ENCODE measurements around the gene CKAP5.

CKAP5 gene

DNA sequence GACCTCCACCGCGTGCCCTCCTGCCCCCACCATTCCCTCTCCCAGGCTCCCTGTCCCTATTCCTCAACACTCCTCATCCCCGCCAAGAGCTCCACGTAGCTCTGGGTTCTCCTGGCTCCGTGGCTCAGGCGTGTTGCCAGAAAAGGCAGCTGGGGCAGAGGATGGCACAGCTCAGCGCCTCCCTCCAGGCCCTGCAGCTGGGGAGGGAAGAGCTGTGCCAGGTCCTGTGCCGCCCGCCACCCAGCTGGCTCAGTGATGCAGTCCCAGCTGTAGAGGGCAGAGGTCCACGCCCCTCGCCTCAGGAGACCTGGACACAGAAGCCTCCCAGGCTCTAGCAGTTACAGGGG lies 149.9 kb downstream of the CKAP5 start:
- no peak for DNase-seq

DNA sequence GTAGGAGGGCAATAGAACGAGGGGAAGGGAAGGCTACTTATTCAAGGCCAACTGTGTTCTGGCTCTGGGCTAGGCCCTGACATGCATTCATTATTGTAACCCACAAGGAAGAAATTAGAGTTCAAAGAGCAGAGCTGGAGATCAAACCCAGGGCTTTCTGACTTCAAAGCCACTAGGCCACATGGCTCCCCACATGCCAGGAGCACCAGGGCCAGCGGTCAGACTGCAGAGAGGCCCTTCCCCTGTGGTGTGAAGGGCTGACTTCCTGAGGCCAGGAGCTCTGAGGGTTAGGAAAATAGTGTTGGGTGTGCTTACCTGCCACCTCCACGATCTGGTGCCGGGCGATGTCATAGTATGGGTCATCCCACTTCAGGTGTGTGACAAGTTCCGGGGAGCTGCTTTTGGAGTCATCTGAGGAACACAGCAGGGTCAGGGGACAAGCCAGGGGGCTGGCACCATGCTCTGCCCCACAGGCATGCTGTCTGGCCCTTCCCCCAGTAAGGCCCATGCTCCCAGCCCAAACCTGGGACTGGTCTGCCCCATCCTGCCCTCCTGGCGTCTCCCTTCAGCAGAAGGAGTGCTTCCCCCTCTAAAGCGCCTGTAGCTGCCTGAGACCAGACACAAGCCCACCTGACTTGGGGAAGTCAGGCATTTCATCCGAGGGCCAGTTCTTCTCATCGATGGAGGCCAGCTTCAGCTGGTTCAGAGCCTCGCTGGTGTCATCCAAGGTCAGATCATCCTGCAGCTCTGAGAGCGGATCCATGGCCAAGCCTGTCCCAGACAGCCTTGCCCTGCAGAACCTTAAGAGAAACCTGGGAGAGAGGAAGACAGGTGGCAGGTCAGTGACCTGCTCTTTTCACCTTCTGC lies 150.5 kb downstream of the CKAP5 start:
- no peak for DNase-seq

- DNase-seq = no peak
These were observed 151.5 kb downstream of the CKAP5 start for GRCh38 chr11:46694607-46695006.

DNA sequence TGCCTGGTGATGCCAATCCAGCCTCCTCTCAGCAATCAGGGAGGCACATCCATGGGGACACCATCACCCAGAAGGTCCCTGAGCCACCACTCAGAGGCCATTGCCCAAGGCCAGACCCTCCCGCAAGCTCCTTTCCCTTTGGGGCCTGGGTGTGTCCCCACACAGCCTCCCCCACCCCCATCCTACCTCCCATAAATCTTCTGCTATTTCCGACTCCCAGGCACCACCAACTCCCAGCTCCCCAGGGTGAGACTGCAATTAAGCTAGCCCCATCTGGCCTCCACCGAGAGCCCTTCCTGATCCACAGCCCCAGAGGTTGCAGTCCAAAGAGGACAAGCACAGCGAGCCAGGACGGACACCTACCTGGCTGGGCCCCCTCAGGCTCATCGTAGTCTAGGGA lies 152.0 kb downstream of the CKAP5 start:
- no peak for DNase-seq

- DNase-seq = no peak
These were observed 152.5 kb downstream of the CKAP5 start for GRCh38 chr11:46693597-46694012.

Data from NCI-H187 (cell line).